Gastrocnemius medialis (tissue), 4 donors: ENCODE measurements around the gene SPTLC2. TPM values are rescaled to one million over a fixed set of nuclear protein-coding genes. Genes with fewer than 3 reads are reported as not detected.

Experiments used
- ATAC-seq, 2 donors: fragments of 150-250 bp; one replicate each; pipeline ENCODE4 v1.9.1; 2016
- DNase-seq, 2 donors: peaks; one replicate each; pipeline ENCODE4 v3.0.0-alpha.2; 2019
- H3K27ac ChIP-seq, 4 donors: fragments of 200-600 bp; sonication (generic); 1 replicate in 1 of 4; 2 replicates in 3 of 4; pipeline ENCODE4 v1.5.1; 2016 to 2018; ENCODE audit warnings: mild to moderate bottlenecking in 2 of 4, moderate library complexity in 1 of 4
- H3K27me3 ChIP-seq, 3 donors: fragments of 200-600 bp; sonication (generic) in 2 of 3; 1 replicate in 1 of 3; 2 replicates in 2 of 3; pipeline versions ENCODE4 v1.5.1 to v1.6.0; 2016 to 2019; ENCODE audit warnings: mild to moderate bottlenecking in 1 of 3, moderate library complexity in 1 of 3
- H3K36me3 ChIP-seq, 2 donors: fragments of 200-600 bp; sonication (generic) in 1 of 2; one replicate each; pipeline ENCODE4 v1.5.1; 2017 to 2018
- H3K4me1 ChIP-seq, 2 donors: fragments of 200-600 bp; sonication (generic) in 1 of 2; one replicate each; pipeline ENCODE4 v1.5.1; 2016 to 2017; ENCODE audit warnings: mild to moderate bottlenecking in 2 of 2
- H3K4me3 ChIP-seq, 4 donors: fragments of 200-600 bp; sonication (generic) in 3 of 4; 1 replicate in 1 of 4; 2 replicates in 3 of 4; pipeline ENCODE4 v1.5.1; 2016 to 2019; ENCODE audit warnings: mild to moderate bottlenecking in 2 of 4
- H3K9me3 ChIP-seq, 3 donors: fragments of 200-600 bp; sonication (generic) in 2 of 3; 1 replicate in 1 of 3; 2 replicates in 2 of 3; pipeline ENCODE4 v1.5.1; 2016 to 2019
- POLR2A ChIP-seq, 2 donors: fragments of 450-650 bp; IDR thresholded peaks; one replicate each; pipeline ENCODE4 v1.6.1; 2017; ENCODE audit warnings: antibody characterized with exemption in 2 of 2, mild to moderate bottlenecking in 2 of 2, moderate library complexity in 2 of 2
- in situ Hi-C, 4 donors: fragments of 200-750 bp; cut with MboI; loops; one replicate each; pipeline versions ENCODE4 v1.15.0 to v1.8.0; 2017; ENCODE audit warnings: low sequenced_read_pairs in 4 of 4
- intact Hi-C: fragments of 100-400 bp; cut with DNase I; formaldehyde crosslinking; loops from one replicate; pipeline ENCODE4 v1.15.1; 2023; ENCODE audit warnings: low total_unique reads
- total RNA-seq, 4 donors: library from RNA; depleted of rRNA; stranded (reverse); fragments of >200 nt; gene quantifications; one replicate each; pipeline versions ENCODE4 v1.1.0 to v1.2.3, GENCODE V29; 2016
- TF ChIP-seq, protein P1 (sequence below), 5 experiments: fragments of 450-650 bp in 3 of 5; fragments of 200-600 bp in 2 of 5; sonication (generic) in 2 of 5; IDR thresholded peaks in 4 of 5; conservative IDR thresholded peaks in 1 of 5; 1 replicate in 4 of 5; 2 replicates in 1 of 5; pipeline ENCODE4 v1.5.1; 2016 to 2019; ENCODE audit warnings: antibody characterized with exemption in 5 of 5, mild to moderate bottlenecking in 3 of 5, moderate library complexity in 3 of 5

The SPTLC2 gene
- total RNA-seq, 4 donors from 2014 or later, result 6.5 to 10.4 (median 7.0) TPM

DNA sequence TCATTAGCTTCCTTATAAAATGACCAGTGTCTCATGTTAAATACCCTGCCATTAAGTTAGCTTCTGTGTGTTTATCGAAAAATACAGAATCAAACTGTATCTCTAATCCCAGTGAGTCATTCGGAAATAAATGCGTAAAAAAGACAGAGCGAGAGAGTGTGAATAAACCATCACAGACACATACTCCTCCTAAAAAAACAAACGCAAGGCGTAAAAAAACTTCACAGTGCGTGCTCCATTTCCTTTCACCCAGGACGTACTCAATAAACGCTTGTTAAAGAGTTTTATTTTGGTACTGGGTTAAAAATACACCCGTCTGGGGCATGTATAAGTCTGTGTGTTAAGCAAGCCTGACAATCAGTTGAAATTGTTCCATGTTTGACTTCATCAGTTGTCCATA, 59.0 kb downstream of the SPTLC2 start:
- in situ Hi-C loops (no loop called here), intact Hi-C loops (no loop called here)
- Histone ChIP-seq H3K36me3 (peaks cover 0 to 28% of the 10 kb centered on the region in 2 donors), H3K9me3 (no peaks in the 10 kb centered on the region), H3K27me3 (no peaks in the 10 kb centered on the region), H3K4me1 (peaks cover 0 to 4% of the 10 kb centered on the region in 2 donors), H3K27ac (no peak overlapping the region), H3K4me3 (no peak overlapping the region)
- no peak for ATAC-seq
- DNase-seq, result no peak
- TF ChIP-seq, protein P1, sequence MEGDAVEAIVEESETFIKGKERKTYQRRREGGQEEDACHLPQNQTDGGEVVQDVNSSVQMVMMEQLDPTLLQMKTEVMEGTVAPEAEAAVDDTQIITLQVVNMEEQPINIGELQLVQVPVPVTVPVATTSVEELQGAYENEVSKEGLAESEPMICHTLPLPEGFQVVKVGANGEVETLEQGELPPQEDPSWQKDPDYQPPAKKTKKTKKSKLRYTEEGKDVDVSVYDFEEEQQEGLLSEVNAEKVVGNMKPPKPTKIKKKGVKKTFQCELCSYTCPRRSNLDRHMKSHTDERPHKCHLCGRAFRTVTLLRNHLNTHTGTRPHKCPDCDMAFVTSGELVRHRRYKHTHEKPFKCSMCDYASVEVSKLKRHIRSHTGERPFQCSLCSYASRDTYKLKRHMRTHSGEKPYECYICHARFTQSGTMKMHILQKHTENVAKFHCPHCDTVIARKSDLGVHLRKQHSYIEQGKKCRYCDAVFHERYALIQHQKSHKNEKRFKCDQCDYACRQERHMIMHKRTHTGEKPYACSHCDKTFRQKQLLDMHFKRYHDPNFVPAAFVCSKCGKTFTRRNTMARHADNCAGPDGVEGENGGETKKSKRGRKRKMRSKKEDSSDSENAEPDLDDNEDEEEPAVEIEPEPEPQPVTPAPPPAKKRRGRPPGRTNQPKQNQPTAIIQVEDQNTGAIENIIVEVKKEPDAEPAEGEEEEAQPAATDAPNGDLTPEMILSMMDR (IDR thresholded peaks at IDR 0.05 in 4 of 5, conservative IDR thresholded peaks at IDR 0.05 in 1 of 5), result no peak
- no peak for TF ChIP-seq POLR2A (IDR thresholded peaks at IDR 0.05)

DNA sequence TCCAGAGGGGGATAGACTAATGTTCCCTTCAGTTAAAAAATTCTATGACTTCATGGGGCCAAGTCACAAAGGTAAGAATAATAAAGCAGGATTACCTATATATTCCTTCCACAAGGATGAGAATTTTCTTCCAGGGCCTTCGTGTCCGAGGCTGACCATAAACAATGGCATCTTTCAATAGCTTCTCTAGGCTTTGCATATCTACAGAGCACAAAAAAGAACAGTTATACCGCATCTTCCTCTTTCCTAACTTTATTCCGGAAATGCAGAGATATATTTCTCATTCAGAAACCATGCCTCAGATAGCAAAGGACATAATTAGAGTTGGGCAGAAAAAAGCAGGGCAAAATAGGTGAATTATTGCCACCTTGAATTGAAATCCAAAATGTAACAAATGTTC, 59.5 kb downstream of the SPTLC2 start:
- ATAC-seq, result no peak
- in situ Hi-C loops (no loop called here), intact Hi-C loops (no loop called here)
- TF ChIP-seq POLR2A (IDR thresholded peaks at IDR 0.05), result no peak
- TF ChIP-seq, protein P1 (IDR thresholded peaks at IDR 0.05 in 4 of 5, conservative IDR thresholded peaks at IDR 0.05 in 1 of 5), result no peak
- Histone ChIP-seq H3K27ac (no peak overlapping the region), H3K27me3 (no peaks in the 10 kb centered on the region), H3K4me3 (no peak overlapping the region), H3K4me1 (peaks cover 0 to 4% of the 10 kb centered on the region in 2 donors), H3K9me3 (no peaks in the 10 kb centered on the region), H3K36me3 (peaks cover 0 to 31% of the 10 kb centered on the region in 2 donors)
- DNase-seq, result no peak

DNA sequence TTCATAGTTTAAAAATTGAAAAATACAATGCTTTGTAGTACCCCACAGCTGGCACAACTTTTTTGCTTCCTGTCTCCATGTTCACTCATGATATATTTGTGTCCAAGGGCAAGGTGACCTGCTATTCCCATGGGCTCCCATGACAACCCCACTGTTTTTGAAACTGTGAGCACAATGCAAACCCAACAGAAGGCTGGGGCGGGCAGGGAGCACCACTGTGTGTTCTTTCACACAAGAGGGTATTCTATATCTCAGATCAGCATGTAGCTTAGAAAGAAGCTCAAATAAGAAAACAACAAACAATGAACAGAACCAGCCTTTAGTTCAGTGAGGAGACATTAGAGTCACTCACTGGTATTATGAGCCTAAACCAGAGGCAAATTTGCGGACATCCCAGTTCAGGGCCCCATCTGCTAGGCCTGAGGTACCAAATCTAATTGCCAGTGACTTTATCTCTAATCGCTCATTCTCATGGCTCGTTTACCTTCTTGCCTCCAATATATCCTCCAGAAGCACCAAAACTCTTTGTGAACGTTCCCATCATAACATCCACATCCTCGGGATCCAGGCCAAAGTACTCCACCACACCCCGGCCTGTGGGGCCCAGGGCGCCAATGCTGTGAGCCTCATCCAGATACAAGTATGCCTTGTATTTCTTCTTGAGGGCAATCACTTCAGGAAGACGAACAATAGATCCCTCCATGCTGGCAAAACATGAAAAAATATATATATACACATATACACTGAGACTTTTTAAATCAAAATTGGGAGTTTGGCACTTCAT, 61.4 kb downstream of the SPTLC2 start:
- H3K9me3 ChIP-seq, result no peaks in the 10 kb centered on the region
- no peak overlapping the region for H3K4me3 ChIP-seq
- intact Hi-C loops, result no loop called here
- TF ChIP-seq, protein P1 (IDR thresholded peaks at IDR 0.05 in 4 of 5, conservative IDR thresholded peaks at IDR 0.05 in 1 of 5), result no peak
- TF ChIP-seq POLR2A (IDR thresholded peaks at IDR 0.05), result no peak
- DNase-seq, result no peak
- in situ Hi-C loops, result no loop called here
- ATAC-seq, result no peak
- no peaks in the 10 kb centered on the region for H3K27me3 ChIP-seq
- peaks cover 0 to 4% of the 10 kb centered on the region in 2 donors for H3K4me1 ChIP-seq
- peak overlapping the region in 3 of 4 donors; percentile 21 to 45 (median 33) for H3K27ac ChIP-seq
- peaks cover 0 to 36% of the 10 kb centered on the region in 2 donors for H3K36me3 ChIP-seq

DNA sequence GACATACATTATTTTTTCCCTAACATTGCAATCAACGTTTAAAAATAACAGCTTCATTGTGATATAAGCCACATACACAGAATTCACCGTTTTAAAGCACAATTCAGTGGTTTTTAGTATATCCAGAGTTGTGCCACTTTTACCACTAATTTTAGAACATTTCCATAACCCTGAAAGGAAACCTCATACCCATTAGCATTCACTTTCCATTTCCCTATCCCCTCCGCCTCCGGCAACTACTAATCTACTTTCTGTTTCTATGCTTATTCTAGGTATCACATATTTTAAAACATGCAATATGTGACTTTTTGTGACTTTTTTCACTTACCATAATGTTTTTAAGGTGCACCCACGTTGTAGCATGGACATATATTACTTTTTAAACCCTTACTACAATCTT, 62.2 kb downstream of the SPTLC2 start:
- no peak for DNase-seq
- peak overlapping the region in 3 of 4 donors; percentile 21 to 45 (median 33) for H3K27ac ChIP-seq
- H3K27me3 ChIP-seq, result no peaks in the 10 kb centered on the region
- intact Hi-C loops (no loop called here), in situ Hi-C loops (no loop called here)
- H3K4me1 ChIP-seq, result peaks cover 0 to 4% of the 10 kb centered on the region in 2 donors
- H3K4me3 ChIP-seq, result no peak overlapping the region
- ATAC-seq, result no peak
- TF ChIP-seq POLR2A (IDR thresholded peaks at IDR 0.05), result no peak
- TF ChIP-seq, protein P1 (IDR thresholded peaks at IDR 0.05 in 4 of 5, conservative IDR thresholded peaks at IDR 0.05 in 1 of 5), result no peak
- peaks cover 0 to 36% of the 10 kb centered on the region in 2 donors for H3K36me3 ChIP-seq
- H3K9me3 ChIP-seq, result no peaks in the 10 kb centered on the region
